Middle frontal gyrus (tissue), 1 donor: ENCODE data around the gene FIGN.

Experiments
- DNase-seq: peaks from one replicate; pipeline ENCODE4 v3.0.0-alpha.2; 2015; ENCODE audit warnings: low spot score; ENCODE audit errors: extremely low spot score

The FIGN gene

GRCh38 chr2:163737563-163737962 is 1.8 kb upstream of the FIGN start:
- no peak for DNase-seq

DNA sequence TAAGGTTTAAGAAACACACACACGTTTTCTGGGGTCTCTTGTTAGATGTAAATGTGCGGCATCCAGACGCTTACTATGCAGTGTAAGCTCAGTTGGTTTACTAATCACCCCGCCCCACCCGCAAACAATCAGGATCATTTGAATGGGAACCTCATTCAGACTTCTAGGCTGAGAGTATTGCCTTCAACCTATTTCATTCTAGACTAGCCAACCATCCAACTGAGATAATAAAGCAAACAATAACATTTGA is 1.3 kb upstream of the FIGN start:
- DNase-seq: no peak

- no peak for DNase-seq
Observed at GRCh38 chr2:163736433-163737189, 803 bp upstream of the FIGN start.

DNA sequence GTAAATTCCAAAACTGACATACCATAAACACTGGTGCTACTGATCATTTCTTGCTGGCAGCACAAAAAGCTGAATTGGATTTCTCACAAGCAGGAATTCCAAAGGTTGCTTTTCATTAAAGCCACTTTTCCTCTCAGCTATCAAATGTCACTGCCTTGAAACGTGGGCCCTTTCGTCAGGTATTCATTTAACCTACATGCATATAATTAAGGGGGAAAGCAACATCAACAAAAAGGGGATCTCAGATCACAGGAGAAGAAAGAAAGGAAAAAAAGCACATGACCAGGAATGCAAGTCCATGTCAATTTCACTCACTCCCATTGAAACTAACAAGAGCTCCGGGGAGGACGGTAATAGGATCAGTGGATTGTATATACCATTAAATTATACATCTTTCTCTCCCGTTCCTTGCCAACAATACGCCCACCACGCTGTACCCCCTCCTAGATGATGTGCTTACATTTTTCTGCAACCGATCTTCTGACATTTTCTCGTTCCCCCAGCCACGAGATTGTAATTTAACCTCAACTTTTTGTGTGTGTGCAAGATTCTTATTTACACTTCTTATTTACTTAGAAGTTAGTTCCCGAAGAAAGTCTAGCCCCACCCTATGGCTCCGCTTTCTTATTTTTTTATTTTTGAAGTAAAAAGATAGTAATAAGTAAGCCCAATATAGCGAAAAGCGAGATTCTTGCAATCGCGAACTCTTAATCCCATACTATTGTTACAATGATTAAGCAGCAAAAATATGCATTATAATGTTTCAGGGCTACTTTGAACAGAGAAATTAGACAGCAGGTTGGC is 725 bp downstream of the FIGN start:
- no peak for DNase-seq

DNA sequence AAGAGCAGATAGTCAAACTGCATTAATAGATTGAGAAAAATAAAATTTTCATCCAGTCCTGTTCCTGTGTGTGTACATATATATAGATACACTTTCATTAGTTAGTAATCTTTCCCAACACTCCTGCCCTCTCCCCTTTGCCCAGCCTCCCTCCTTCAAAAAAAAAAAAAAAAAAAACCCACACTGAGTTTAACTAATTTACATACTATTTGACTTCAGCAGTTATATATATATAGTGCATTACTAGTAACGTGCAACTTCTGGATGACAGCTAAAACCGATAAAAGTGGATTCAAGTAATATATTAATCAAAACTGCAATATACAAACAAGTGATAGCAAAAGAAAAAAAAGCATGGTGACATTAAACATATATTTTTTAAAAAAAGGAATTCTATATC is 1.4 kb downstream of the FIGN start:
- DNase-seq: no peak

- no peak for DNase-seq
Observed at GRCh38 chr2:163733956-163734355, 1.9 kb downstream of the FIGN start.

GRCh38 chr2:163733301-163733938 is 2.4 kb downstream of the FIGN start:
- no peak for DNase-seq

DNA sequence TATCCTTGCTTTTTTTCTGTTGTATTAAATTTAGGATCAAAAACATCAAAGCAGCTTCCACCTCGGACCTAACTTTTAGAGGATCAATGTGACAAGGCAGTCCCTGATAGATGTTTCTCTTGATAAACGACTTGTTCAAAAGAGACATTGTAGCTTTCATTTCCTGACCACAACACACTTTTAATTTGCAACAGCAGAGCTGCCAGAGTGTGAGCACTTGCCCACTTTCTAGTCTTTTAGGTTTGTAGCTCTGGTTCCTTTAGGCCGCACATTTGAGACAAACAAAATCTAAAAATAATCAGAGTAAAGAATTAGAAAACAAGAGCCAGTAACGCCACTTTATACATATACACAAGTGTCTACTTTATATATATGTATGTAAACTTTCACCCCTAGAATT is 3.1 kb downstream of the FIGN start:
- no peak for DNase-seq

DNA sequence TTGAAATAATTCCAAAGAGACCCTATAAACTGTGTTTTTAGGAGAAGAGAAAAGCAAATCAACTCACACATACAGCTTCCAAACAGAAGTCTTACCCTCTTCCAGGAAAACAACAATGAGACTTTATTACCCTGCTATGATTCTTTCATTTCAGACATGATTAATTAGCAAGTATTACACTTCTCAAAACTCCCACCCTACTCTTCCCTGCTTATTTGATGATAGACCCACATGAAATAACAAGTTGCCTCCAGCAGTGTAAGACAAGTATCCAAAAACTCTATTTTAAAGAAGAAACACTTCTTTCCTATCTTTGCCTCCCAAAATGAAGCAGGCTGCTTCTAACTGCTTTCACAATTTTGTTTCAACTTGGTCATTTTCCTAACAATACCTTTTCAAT is 4.1 kb downstream of the FIGN start:
- no peak for DNase-seq

DNA sequence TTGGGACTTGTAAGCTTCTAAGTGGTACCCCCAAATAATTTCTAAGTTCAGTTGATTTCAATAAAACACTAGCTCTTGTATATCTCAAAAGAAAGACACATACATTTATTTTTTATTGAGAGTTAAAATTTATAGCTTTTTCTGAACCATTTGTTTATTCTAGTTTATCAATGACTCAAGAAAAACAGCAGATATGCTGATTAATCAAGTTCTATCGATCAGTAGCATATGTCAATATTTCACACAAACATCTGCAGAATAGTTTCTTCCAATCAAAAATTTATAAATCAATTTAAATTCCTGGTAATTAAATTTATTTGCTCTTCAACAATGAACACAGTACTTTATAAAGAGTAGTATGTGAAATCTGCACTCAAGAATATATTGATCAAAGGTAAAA is 5.3 kb downstream of the FIGN start:
- DNase-seq: no peak

GRCh38 chr2:163729636-163730273 is 6.1 kb downstream of the FIGN start:
- no peak for DNase-seq

- DNase-seq: no peak
Observed at GRCh38 chr2:163723881-163724280, 11.9 kb downstream of the FIGN start.

DNA sequence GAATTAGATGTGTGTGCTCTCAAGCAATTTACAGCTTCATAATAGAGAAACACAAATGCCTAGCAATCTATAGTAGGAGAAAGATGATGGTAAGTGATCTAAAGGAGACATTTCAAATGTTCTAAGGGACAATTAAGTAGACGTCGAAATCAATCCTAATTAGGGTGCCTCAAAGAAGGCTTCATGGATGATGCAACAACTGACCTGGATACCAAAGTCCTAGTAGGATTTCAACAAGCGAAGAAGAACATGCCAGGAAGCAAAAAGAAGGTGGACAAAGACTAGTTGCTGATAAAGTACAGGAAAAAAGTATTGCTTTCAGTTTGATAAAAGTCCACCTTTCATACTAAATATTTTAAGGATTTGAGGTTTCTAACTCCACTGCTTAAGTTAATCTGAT is 12.5 kb downstream of the FIGN start:
- no peak for DNase-seq

DNA sequence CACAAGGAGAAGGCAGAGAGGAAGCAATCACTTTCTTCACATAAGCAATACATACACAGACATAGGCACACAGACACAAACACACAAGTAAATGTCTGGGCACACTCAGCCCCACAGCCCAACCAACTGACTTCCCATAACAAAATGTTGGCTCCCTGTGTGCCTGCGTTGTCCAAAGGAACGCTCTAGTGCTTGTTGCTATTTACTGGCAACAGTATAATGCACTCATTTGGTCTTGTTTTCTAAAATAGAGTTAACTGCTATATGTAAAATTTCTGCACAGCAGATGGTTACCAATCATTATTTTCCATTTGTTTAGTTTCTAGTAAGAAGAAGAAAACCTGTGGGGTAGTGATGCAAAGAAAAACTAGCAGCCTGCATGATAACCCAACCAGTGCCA is 16.5 kb downstream of the FIGN start:
- DNase-seq: no peak

DNA sequence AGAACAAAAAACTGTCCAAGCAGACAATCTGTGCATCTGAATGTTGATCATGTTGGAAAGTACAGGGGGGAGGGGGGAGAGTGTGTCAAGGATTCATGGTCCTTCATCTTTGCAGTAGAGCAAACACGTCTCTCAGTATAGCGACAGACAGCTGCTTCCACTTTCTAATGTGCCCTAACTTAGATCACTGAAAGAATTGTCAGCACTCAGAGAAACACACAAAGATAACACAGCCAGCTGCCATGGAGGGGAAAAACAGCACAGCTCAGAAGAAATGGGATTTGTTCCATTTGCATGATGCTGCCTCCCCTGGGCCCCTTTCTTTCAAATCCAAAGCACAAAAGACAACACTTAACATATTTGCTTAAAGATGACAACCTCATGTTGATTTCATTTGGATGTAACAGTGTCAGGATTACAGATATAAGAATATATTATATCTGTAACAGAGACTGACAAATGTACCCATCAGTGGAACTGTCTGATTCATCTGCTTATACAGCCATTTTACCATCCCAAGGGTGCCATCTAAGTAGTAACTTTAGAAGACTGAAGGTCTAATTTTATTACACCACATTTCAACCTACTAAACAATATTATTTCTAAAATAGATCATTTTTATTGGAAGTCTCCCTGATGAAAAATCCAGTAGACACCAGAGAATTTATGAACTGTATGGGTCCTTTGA is 17.7 kb downstream of the FIGN start:
- no peak for DNase-seq

GRCh38 chr2:163717515-163717914 is 18.3 kb downstream of the FIGN start:
- no peak for DNase-seq

DNA sequence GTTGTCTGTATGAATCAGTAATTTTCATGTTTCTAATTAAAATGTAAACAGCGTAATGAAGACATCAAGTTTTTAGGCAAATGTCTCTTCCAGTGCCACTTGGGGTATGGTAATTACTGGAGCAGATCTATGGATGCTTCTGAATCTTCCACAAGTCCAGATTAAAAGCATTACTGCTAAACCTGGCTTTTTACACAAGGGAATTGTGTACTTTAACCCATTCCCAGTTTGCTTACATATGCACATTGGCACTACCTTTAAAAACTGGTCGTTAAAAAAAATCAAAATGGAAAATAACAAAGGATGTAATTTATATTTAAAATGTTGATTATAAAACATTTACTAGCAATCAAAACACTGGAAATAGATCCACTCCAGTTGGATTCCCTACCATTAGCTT is 19.7 kb downstream of the FIGN start:
- no peak for DNase-seq

- DNase-seq: no peak
Observed at GRCh38 chr2:163715668-163716067, 20.1 kb downstream of the FIGN start.

- no peak for DNase-seq
Observed at GRCh38 chr2:163715199-163715598, 20.6 kb downstream of the FIGN start.

DNA sequence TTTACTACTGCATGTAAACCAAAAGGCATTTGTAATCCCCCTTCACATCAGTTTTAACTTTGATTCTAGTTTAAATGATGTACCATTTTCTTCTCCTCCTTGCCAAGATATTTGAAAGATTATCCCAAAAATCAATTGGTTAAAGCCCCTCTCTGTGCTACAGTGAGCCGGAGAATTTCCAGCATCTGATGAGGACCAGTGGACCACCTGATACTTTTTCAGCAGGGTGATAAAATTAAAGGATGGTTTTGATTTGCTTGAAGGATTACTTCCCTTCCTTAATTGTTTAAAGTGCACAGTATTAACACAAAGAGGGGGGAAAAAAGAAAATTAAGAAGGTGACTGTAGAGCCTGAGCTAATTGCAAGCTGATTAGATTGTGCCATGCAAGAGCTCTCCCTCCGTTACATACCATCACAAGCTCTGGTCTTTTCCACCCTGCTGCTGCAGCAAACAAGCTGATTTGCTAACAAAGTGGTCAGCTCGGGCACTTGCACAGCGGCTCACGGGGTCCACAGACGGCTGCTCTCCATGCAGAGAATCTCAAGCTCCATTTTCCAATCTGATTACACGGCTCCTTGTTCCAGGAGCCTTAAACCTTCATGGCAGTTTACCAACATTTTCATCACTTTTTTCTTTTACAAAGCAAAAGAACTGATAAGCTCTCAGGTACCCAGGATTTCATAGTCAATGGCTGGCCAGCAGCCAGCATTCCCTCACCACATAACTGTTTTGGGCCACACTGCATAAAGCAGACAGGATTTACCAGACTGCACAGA is 22.1 kb downstream of the FIGN start:
- no peak for DNase-seq

DNA sequence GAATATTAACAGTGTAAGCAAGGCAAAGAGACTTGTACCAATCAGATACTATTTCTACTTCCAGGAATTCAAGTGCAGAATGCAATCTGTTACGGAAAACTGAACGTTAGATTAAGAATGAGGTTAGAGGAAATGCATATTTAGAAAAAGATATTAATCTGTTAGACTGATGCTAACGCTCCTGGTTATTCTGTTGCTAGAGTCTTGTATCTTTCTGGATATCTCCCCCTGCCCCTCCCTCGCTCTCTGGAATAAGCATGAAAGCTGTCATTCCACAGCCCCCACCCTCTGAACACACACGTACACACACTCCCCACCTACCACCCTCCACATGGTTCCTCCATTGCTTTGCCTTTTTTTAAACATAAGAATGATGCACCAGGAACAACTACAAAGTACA is 24.1 kb downstream of the FIGN start:
- no peak for DNase-seq
